SIG-M5 treated with dmso at 0.1 percent for 504 hours (cell line): ENCODE measurements around the gene INSC.

Experiments used
- DNase-seq: peaks from one replicate; lab custom pipeline; 2025; ENCODE audit not compliant: unreplicated experiment; lab: John Stamatoyannopoulos, UW

Gene INSC

GRCh38 chr11:15182372-15182771 is 67.6 kb downstream of the INSC start:
- no peak for DNase-seq

DNA sequence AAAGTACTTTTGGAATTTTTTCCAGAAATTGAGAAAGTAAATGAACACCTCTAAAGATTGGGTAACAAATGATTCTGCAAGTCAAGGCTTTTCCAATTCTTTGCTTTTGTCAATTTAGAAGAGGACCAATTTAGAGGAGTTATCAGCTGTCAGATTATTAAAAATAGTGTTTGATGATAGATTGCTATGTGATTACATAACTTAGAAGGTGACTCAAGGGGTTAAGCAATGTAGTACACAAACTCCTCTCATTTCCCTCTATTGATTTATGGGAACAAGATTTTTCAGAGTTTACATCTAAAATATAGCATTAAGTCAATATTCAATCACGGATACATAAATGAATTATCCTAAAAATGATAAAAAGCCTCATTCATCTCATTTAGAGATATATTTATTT is 70.3 kb downstream of the INSC start:
- no peak for DNase-seq

GRCh38 chr11:15186146-15186545 is 71.4 kb downstream of the INSC start:
- no peak for DNase-seq

DNA sequence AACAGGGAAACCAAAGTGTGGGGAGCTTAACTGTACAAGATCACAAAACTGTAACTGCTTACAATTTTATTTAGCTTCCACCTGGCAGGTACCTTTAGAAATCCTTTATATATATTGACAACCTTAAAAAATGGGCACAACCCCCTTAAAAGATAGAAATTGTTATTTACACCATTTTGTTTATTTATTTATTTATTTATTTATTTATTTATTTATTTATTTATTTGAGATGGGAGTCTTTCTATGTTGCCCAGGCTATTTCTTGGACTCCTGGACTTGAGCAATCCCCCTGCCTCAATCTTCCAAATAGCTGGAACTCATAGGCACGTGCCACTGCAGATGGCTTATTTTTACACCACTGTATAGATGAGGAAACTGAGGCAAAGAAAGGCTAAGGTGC is 74.5 kb downstream of the INSC start:
- DNase-seq = no peak

DNA sequence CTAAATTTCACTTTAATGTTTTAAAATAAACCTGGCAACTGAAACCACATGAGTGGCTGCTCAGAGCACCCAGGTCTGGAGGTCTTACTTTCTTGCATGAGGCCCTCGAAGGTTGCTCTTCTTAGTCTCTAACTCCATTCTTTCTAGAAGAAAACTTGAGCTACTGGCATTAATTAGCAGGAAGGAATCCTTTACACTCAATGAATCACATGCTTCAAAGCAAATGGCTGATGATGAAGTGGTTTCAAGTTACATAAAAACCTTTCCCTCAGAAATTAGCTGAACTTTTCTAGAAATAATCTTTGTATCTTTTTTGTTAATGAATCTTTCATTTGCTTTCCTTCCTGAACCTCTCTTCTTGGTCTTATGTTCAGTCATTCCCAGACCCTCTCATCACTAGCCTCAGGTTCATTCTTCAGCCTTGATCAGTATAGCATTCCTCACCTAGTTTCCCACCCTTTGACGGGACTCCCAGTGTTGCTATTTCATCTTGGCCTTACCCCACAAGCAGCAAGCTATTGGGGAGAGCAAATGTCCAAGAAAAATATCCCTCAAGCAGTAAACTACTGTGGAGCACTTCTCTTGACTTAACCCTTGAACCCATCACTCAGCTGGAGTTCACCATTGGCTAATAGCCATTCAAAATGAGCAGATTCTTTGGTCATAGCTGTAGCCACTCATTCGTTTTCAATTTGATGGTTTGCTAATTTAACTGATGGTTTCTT is 75.1 kb downstream of the INSC start:
- DNase-seq = no peak

GRCh38 chr11:15190611-15191010 is 75.9 kb downstream of the INSC start:
- DNase-seq = no peak

DNA sequence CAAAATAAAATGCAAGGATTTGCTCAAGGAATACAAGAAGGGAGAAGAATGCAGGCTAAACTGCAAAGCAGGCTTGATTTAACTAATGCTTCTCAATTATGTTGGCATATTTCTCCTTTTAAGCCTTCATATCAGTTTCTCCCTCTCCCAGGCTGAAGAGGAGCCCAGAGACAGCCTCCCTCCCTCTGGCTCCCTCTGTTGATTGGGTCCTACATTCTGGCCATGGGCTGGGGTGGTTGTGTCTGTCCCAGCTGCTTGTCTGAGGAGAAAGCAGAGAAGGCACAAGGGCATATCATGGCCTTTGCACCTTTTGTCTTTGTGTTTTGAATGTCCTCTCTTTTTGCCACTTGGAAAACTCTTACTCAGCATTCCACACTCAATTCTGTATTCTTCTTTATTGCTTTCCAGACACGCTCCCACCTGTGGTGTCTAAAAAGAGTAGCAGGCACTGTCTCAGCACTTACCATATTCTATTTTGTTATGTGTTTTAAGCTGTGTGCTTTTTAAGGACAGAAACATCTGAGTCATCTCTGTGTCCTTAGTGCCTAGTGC is 77.4 kb downstream of the INSC start:
- DNase-seq = no peak

- DNase-seq = no peak
Observed at GRCh38 chr11:15194671-15195415, 80.1 kb downstream of the INSC start.

- DNase-seq = no peak
Observed at GRCh38 chr11:15195454-15196200, 80.9 kb downstream of the INSC start.

GRCh38 chr11:15196704-15197103 is 82.0 kb downstream of the INSC start:
- DNase-seq = no peak

GRCh38 chr11:15197696-15198095 is 83.0 kb downstream of the INSC start:
- no peak for DNase-seq

DNA sequence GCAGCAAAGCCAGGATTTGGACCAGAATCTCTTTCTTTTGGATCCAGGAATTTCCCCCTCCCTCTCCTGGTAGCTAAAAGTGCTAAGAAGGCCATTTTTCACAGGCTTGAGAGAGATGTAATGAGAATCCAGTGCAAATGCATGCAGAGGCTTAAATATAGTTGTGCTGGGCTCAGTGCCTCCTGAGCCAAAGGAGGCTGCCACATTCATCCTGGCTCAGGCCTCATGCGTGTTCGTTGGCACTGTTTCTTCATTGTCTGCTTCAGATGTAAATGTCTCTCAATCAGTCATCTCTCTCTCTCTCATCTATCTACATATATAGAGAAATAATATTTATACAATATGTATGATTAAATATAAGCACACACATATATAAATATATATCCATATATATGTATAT is 83.6 kb downstream of the INSC start:
- DNase-seq = no peak

GRCh38 chr11:15199693-15200092 is 85.0 kb downstream of the INSC start:
- DNase-seq = no peak

- no peak for DNase-seq
Observed at GRCh38 chr11:15200696-15201095, 86.0 kb downstream of the INSC start.

DNA sequence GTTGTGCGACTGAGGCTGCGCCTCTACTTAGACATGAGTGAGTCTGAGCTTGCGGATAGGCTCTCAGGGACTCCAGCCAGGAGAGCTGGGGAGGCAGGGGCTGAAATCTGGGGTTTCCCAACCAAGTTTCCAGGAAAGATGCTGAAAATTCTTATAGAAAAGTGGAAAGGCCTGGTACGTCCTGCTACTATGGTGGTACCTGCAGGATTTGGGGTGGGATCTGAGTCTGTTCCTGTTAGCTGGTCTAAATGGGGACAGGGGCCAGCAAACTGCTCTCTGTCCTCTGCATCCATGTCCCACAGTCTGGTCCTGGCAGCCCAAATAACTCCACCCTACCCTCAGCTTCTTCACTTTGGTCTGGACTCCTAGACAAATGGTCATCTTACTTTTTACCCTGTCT is 86.9 kb downstream of the INSC start:
- no peak for DNase-seq

- no peak for DNase-seq
Observed at GRCh38 chr11:15202626-15203025, 87.9 kb downstream of the INSC start.

- DNase-seq = no peak
Observed at GRCh38 chr11:15204711-15205110, 90.0 kb downstream of the INSC start.

DNA sequence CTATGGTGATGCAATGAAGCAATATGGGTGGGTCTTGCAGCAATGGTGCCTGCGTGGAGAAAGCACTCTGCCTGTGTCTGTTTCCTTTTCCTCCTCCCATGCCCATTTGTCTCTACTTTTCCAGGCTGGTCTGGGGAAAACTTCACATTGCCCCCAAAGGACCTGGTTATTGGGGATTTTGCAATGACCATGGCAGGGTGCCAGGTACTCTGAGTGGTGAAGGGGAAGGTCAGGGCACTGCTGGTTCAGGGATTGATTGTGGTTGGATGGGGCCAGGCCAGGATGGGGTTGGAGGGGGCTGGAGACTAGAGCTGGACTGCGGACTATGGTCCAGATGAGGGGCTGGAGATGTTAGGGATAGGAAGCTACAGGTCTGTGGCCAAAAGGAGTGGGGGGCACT is 92.1 kb downstream of the INSC start:
- no peak for DNase-seq

DNA sequence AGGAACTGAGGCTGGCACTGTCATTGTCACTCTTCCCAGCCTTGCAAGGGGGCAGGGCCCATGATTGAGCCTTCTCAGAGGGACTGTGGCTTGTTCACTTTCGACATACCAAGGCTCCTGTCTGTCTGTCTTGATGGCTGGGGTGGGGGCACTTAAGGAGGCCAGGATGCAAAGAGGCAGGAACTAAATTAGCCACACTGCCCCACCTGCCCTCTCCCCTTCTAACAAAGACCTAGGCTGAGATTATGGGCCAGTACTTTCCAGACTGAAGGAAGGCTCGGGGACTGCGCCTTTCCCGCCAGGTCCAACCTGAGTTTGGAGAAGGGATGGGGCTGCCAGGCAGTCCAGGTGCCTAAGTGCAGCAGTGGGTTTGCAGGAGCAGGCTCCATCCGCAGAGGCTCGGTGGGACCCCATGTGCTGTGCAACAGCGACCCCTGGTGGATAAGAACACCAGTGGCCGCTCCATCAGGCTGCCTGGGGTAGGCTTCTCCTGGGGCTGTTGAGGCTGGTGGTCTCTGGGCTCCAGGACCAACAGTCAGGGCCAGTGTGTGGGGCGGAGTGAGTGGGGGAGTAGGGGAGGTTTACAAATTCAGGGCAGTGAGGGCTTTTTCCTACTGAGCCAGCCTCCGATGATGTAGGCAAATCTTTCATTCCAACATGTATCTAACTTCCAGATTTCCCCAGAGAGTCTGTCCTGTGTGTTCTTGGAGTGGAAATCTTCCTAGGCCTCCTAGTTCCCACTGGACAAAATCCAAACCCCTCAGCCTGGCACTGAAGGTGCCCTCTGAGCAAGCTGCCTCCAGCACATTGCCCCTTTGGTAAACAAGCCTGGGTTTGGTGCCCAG is 93.9 kb downstream of the INSC start:
- peak; percentile 26 for DNase-seq

DNA sequence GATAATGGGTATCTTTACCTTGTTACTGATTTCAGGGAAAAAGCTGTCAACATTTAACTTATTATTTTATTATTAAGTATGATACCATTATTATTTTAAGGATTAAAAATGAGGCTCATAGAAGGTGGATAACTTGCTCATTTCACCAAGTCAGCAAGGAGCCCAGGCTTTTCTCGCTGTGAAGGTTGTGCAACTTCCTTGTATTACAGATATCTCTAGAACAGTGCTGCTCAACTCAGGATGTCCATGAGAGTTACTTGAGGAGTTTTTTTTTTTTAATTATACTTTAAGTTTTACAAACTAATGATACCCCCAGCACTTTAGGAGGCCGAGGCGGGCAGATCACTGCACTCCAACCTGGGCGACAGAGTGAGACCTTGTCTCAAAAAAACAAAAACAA is 98.2 kb downstream of the INSC start:
- DNase-seq = peak; percentile 2
